Measurements from ENCODE around the gene RMDN3.

Gene RMDN3, protein sequence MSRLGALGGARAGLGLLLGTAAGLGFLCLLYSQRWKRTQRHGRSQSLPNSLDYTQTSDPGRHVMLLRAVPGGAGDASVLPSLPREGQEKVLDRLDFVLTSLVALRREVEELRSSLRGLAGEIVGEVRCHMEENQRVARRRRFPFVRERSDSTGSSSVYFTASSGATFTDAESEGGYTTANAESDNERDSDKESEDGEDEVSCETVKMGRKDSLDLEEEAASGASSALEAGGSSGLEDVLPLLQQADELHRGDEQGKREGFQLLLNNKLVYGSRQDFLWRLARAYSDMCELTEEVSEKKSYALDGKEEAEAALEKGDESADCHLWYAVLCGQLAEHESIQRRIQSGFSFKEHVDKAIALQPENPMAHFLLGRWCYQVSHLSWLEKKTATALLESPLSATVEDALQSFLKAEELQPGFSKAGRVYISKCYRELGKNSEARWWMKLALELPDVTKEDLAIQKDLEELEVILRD

DNA sequence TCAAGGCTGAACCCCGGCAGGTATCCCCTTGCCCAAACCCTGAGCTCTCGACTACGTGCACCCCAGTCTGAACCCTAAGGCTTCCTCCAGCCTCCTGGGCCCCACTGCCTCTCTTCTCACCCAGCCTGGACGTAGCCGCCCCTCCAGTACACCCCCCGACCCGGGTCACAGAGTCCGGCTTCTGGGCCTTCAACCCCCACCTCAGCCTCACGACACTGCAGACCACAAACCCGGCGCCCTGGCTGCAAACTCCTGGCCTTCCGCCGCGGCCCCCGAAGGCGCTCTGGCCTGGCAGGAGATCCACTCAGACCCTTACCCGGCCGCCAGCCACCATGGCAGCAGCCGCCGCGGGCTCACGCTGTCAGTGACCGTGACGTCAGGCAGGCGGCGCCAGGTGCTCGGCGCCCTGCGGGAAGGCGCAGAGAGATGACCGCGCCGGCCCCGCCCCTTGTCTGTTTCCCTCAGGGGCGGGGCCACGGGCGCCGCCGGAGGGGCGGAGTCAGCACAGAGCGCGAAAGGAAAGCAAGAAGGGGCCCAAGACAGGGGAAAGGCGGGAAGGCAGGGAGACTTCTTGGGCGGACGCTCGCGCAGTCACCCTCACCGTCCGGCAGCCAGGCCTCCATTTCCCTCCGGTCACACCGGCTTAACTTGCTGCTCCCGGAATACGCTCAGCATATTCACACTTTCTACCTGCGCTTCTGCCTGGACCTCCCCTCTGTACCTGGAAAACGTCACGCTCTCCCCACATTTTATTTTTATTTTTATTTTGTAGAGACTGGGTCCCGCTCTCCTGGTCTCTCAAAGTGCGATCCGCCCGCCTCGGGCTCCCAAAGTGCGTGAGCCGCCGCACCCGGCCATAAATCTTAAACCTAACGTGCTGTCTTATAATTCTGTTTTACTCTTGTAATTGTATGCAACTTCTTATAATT, at the start of gene RMDN3:
Gene RMDN3 (minus strand): TSS at position 372 of the 929 bp plus-strand sequence. CDS start 471 bp downstream, outside the sequence.
- peak; percentile 83 to 96 for DNase-seq

DNA sequence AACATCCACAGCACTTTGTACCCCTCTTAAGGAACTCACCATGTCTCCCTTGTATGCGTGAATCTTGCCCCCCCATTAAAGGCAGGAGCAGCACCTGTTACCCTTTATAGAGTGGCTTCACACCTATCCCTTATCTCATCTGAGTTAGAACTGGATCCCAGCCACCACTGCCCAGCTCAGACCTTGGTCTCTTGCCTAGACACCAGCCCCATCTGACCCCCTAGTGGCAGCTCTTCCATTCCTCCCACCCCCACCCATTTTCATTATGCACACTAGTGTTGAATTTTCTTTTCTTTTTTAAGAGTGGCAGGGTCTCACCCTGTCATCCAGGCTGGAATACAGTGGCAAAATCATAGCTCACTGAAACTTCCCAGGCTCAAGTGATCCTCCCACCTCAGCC, 48.6 kb upstream of the RMDN3 start:
- no peak for DNase-seq

GRCh38 chr15:40803076-40803475, 48.0 kb upstream of the RMDN3 start:
- no peak for DNase-seq

DNA sequence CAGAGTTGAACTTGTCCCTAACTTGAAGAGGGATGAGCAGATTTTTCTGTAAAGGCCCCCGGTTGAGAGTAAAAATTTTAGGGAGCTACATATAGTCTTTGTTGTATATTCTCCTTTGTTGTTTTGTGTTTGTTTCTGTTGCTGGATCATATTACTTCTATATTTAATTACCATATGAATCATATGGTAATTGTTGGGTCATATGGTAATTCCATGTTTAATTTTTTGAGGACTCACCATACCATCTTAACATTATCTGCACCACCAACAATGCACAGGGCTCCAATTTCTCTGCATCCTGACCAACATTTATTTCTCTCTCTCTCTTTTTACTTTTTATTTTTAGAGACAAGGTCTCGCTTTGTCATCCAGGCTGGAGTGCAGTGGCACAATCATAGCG, 44.5 kb upstream of the RMDN3 start:
- DNase-seq: no peak

DNA sequence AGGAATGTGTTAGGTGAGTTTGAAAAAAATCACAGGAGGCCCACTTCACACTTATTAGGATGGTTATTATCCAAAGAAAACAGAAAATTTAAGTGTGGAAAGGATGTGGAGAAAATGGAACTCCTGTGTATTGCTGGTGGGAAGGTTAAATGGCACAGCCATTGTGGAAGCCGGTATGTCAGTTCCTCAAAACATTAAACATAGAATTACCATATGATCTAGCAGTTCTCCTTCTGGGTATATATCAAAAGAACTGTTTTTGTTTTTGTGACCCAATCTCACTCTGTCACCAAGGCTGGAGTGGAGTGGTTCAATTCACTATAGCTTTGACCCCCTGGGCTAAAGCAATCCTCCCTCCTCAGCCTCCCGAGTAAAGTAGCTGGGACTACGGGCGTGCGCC, 41.5 kb upstream of the RMDN3 start:
- no peak for DNase-seq

- DNase-seq: no peak
Observed at GRCh38 chr15:40796041-40796440, 41.0 kb upstream of the RMDN3 start.

- DNase-seq: peak in 1 of 2 experiments; percentile 2
Observed at GRCh38 chr15:40793216-40793989, 38.3 kb upstream of the RMDN3 start.

- no peak for DNase-seq
Observed at GRCh38 chr15:40792394-40792793, 37.3 kb upstream of the RMDN3 start.

DNA sequence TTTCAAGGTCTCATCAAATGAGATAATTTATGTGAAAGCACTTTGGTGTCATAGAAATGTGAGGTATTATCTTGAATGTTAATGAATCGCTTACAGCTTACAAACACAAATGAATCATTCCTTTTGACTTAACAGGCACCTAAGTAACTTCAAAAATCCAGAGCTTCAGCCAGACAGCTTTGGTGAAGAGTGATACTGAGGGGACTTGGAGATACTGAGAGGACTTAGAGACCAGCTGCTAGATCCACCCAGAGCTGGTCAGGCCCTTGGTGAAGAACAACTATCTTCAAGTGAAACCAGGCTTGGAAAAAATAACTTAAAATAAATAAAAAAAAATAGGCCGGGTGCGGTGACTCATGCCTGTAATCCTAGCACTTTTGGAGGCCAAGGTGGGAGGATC, 35.7 kb upstream of the RMDN3 start:
- no peak for DNase-seq

- DNase-seq: no peak
Observed at GRCh38 chr15:40789999-40790398, 34.9 kb upstream of the RMDN3 start.

DNA sequence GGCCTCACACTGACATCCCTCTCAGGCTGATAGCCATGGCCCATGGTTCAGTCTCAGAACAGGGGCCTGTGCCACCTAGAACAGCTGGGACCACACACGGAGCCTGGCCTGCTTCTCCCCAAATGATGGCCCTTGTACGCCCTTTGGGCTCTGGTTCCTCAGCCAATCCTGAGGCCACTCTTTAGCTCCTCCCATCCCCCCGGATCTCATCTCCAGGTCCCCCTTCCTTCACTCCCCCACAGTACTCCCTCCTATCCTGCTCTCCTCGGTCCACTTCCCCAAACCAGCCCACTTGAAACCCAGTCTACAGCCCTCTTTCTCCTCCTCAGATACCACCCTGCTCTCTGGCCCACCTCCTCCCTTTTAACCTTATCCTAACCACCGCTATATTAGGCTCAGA, 34.1 kb upstream of the RMDN3 start:
- DNase-seq: no peak

DNA sequence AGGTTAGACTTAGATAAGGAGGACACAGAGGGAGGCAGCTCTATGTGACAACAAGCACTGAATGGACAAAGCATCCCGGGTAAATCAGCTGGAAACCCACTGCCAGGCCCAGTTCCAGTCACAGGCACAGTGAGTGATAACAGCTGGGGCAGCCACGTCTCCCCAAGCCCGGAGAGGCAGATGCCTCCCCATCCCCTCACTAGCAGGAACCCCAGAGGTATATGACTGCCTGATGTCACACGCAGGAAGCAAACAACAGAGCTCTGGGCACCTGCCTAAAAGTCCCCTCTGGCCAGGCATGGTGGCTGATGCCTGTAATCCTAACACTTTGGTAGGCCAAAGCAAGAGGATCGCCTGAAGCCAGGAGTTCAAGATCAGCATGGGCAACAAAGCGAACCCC, 32.9 kb upstream of the RMDN3 start:
- no peak for DNase-seq

- DNase-seq: no peak
Observed at GRCh38 chr15:40787344-40787841, 32.3 kb upstream of the RMDN3 start.

DNA sequence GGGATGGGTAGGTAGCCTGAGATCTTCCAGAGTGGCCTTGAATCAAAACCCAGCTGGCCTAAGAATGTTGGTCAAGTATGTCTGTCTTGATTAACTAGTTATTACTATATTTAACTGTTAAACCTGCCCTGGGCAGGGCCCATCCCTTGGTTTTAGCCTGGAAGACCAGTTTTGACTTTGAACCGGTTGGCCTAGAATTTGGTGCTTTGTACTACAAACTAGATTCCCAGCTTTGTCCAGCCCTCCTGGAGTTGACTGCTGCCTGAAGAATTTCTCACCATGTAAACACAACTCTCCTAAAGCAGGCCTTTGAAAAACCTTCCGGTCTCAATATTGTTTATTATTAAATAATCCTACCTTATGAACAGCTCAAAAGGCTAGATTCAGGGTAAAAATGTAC, 30.8 kb upstream of the RMDN3 start:
- DNase-seq: no peak

DNA sequence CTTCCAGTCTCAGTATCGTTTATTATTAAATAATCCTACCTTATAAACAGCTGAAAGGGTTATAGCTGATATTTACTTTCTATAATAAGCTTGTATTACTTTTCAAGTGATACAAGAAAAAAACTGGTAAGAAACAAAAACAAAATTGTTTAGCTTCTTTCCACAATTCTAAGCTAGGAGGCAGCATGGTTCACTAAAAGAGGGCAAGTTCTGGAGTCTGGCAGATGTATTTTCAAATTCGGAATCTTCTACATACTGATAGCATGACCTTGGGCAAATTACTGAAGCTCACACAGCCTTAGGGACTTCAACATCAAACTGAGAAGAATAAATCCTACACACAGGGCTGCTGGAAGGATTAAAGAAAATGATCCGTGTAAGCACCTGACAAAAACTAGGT, 30.1 kb upstream of the RMDN3 start:
- DNase-seq: no peak

DNA sequence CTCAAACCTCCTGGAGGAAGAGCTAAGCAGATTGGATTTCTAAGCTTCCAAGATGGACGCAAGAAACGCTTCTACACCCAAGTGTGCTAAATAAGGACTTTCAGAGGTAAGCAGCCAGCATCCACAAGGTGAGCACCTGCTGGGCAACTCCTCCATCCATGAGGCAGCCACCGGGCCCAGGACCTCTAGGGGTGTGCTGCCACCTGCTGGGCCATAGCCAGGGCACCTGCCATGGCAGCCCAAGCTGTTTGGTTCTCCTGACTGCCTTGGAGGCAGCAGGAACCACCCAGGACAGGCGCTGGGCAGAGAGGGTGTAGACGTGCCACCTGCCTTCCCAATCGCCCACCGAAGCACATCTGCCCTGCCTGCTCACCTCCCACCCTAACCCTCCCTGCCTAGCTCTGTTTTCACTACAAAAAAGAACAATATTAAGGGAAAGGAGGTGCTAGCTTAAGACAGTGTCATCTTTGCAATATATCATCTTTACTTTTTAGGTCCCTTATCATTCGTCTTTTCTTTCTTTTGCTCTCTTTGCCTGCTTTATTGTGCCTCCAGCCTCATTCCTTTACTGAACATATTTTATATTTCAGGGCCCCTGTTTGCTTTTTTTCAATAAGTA, 27.7 kb upstream of the RMDN3 start:
- DNase-seq: peak in 1 of 2 experiments; percentile 29

DNA sequence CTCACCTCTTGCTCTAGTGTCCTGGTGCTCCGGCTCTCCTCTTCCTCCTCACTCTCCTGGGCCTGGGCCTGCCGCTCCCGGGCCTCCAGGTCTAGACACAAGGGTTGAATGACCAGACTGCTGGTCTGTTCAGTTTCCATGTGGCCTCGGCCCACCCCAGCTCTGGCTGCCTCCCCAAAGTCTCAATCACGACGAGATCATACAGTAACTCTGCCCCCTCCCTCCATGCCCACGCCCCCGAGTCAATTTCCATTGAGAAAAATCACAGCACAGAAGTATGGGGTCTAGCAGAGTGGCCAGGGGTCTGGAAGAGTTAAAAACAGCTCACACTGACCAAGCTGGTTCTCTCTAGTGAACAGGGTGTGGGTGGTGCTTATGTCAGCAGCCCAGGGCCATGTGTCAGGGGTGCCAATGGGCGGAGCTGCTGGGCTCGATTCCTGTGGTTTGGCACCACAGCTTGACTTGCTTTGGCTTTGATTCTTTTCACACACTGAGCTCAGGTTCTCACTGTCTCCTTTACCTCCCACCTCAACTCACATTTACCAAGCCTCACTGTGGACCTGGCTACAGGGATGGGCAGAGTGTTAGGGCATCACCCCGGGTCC, 21.6 kb upstream of the RMDN3 start:
- DNase-seq: no peak

DNA sequence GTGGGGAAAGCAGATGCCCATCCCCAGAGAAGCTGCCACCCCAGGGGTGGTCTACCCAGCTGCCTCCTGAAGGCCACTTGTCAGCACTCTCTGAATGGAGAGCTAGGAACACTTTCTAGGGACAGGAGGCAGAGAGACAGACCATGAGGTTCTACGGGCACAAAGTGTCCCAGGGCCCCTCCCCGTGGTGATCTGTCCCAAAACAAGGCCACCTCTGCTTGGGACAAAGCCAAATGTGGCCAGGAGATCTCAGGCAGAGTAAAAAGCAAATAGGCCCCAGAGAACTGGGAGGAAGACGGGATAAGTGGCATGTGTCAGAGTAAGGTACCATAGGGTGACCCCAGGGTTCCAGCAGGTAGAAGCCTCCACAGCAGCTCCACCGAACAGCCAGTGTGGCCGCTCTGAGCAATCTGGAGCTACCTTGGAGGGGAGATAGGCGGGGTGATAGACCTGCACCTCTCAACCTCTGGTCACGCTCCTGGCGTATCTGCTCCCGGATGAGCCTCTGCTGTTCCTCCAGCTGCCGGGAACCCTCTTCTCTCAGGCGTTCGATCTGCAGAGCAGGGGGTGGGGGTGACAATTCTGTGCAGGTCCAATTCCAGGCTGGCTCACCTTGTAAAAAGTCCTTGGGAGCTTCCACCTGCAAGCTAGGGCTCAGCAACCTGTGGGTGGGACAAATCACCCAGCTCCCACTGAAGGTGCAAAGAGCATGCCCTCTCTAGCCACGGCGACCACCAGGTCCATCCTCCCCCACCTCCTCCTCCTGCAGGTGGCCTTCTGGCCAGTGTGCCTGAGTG, 20.9 kb upstream of the RMDN3 start:
- DNase-seq: no peak

- no peak for DNase-seq
Observed at GRCh38 chr15:40775007-40775406, 20.0 kb upstream of the RMDN3 start.

- DNase-seq: no peak
Observed at GRCh38 chr15:40773902-40774301, 18.8 kb upstream of the RMDN3 start.

- no peak for DNase-seq
Observed at GRCh38 chr15:40773496-40773895, 18.4 kb upstream of the RMDN3 start.
